ENCODE data around the gene ITFG2.

The ITFG2 gene

DNA sequence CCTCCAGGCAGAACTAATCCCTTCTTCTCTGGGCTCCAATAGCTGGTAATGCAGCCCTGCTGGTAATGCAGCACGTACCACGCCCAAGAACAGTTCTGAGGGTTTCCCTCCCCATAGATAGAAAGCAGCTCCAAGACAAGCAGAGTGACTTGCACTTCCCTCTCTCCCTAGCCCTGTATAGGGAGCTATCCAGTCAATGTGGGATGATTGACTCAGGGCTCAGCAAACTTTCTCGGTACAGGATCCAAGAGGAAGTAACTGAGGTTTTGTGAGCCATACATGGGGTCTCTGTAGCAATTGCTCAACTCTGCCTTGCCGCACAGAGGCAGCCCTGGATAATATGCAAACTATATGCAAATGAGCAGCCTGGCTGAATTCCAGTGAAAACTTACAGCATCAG lies 33.2 kb upstream of the ITFG2 start:
- H3K27me3 ChIP-seq (replicated peaks; ENCODE audit: insufficient read depth, low read length): 0 out of 2 replicates have a peak, but pooled peaks cover 1% of the 10 kb centered on the region
- DNase-seq: no peak
- H3K9me2 ChIP-seq (replicated peaks; ENCODE audit: insufficient read depth, low read length): no peaks in the 10 kb centered on the region
- H3K27ac ChIP-seq (ENCODE audit: low read length): no peak overlapping the region
- H2AFZ ChIP-seq (ENCODE audit: low read length): no peak overlapping the region
- H3K9me3 ChIP-seq (replicated peaks; ENCODE audit: insufficient read depth, low read length): no peaks in the 10 kb centered on the region
- TF ChIP-seq, protein P1, sequence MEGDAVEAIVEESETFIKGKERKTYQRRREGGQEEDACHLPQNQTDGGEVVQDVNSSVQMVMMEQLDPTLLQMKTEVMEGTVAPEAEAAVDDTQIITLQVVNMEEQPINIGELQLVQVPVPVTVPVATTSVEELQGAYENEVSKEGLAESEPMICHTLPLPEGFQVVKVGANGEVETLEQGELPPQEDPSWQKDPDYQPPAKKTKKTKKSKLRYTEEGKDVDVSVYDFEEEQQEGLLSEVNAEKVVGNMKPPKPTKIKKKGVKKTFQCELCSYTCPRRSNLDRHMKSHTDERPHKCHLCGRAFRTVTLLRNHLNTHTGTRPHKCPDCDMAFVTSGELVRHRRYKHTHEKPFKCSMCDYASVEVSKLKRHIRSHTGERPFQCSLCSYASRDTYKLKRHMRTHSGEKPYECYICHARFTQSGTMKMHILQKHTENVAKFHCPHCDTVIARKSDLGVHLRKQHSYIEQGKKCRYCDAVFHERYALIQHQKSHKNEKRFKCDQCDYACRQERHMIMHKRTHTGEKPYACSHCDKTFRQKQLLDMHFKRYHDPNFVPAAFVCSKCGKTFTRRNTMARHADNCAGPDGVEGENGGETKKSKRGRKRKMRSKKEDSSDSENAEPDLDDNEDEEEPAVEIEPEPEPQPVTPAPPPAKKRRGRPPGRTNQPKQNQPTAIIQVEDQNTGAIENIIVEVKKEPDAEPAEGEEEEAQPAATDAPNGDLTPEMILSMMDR (IDR thresholded peaks at IDR 0.05; ENCODE audit: low read length): no peak
- TF ChIP-seq EZH2phosphoT487 (IDR thresholded peaks at IDR 0.05; ENCODE audit: low read length): no peak
- no peak for TF ChIP-seq EZH2 (optimal IDR thresholded peaks at IDR 0.05; ENCODE audit: low read depth, low read length)
- no peak overlapping the region for H3K9ac ChIP-seq (ENCODE audit: low read length)
- no peaks in the 10 kb centered on the region; the same call in 1 of the 2 replicates for H3K4me1 ChIP-seq (ENCODE audit: low read length)
- no peak overlapping the region for H3K4me2 ChIP-seq (ENCODE audit: low read depth, low read length)
- H3F3A ChIP-seq (ENCODE audit: insufficient read depth, low read length): no peaks in the 10 kb centered on the region
- no peaks in the 10 kb centered on the region for H3K79me2 ChIP-seq (ENCODE audit: low read length)
- no peak overlapping the region for H3K4me3 ChIP-seq (ENCODE audit: low read length)
- no peaks in the 10 kb centered on the region for H3K36me3 ChIP-seq (replicated peaks; ENCODE audit: insufficient read depth, low read length)
- H4K20me1 ChIP-seq (ENCODE audit: insufficient read depth, low read length): no peaks in the 10 kb centered on the region

DNA sequence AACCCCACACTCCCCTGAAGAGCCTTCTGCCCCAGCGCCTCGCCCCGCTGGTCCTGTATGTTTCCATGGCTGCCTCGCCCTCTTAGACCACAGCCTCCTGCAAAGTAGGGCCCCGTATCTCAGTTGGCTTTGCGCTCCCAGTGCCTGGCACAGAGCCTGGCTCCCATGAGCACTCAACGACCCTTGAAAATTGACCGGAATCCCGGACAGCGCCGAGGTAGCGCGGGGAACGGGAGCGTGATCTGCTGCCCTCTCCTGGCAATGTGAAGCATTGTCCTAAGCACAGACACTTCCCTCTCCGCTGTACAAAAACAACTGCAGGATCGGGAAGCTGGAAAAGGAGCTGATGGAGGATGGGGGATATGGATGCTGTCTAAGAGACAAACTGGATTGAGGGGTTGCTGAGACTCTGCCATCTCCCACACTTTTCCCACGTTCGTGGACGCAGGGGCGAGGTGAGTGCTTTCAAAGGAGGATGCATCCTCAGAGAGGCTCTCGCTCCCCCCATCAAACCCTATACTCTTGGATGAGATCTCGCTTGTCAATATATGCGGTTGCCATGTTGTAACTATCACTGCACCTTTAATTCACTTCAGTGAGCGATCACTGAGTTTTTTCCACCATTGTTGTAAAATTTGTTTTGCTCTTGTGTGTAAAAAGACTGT lies 28.4 kb upstream of the ITFG2 start:
- Histone ChIP-seq H3K36me3 (replicated peaks; ENCODE audit: insufficient read depth, low read length) (no peaks in the 10 kb centered on the region), H4K20me1 (ENCODE audit: insufficient read depth, low read length) (no peaks in the 10 kb centered on the region), H3K9me3 (replicated peaks; ENCODE audit: insufficient read depth, low read length) (no peaks in the 10 kb centered on the region), H3K9ac (ENCODE audit: low read length) (no peak overlapping the region; the same call in 1 of the 2 replicates), H2AFZ (ENCODE audit: low read length) (peak overlapping the region; percentile 54), H3K27ac (ENCODE audit: low read length) (no peak overlapping the region), H3K4me2 (ENCODE audit: low read depth, low read length) (peak overlapping the region; percentile 75), H3F3A (ENCODE audit: insufficient read depth, low read length) (no peaks in the 10 kb centered on the region), H3K9me2 (replicated peaks; ENCODE audit: insufficient read depth, low read length) (no peaks in the 10 kb centered on the region), H3K4me1 (ENCODE audit: low read length) (no peaks in the 10 kb centered on the region; the same call in 1 of the 2 replicates), H3K79me2 (ENCODE audit: low read length) (no peaks in the 10 kb centered on the region), H3K4me3 (ENCODE audit: low read length) (peak overlapping the region; percentile 53), H3K27me3 (replicated peaks; ENCODE audit: insufficient read depth, low read length) (peaks cover 16% of the 10 kb centered on the region; the same call in 1 of the 2 replicates)
- DNase-seq: peak; percentile 36
- TF ChIP-seq, protein P1 (IDR thresholded peaks at IDR 0.05; ENCODE audit: low read length): peak; percentile 92
- TF ChIP-seq EZH2phosphoT487 (IDR thresholded peaks at IDR 0.05; ENCODE audit: low read length): no peak

DNA sequence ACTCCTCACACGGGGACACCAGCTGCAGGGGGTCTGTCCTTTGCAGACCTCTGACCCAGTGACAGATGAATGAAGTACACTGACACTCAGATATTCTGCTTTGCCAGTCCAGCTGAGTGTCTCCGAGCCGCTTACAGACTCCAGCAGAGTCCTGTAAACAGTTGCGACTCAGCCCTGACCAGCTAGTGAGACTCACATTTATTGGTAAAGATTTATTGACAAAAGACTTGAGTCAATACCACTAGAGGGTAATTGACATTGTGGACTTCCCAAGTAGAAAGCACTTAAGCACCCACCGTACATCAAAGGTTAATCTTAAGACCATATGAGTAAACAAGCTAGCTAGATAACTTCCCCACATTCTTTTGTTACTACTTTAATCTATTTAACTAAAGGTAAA lies 27.5 kb upstream of the ITFG2 start:
- no peak for DNase-seq
- TF ChIP-seq EZH2 (optimal IDR thresholded peaks at IDR 0.05; ENCODE audit: low read depth, low read length) (no peak), EZH2phosphoT487 (IDR thresholded peaks at IDR 0.05; ENCODE audit: low read length) (no peak)
- TF ChIP-seq, protein P1 (IDR thresholded peaks at IDR 0.05; ENCODE audit: low read length): no peak
- H3K79me2 ChIP-seq (ENCODE audit: low read length): no peaks in the 10 kb centered on the region
- H4K20me1 ChIP-seq (ENCODE audit: insufficient read depth, low read length): no peaks in the 10 kb centered on the region
- H3K4me1 ChIP-seq (ENCODE audit: low read length): no peaks in the 10 kb centered on the region; the same call in 1 of the 2 replicates
- no peak overlapping the region for H2AFZ ChIP-seq (ENCODE audit: low read length)
- no peak overlapping the region for H3K27ac ChIP-seq (ENCODE audit: low read length)
- no peaks in the 10 kb centered on the region for H3K9me2 ChIP-seq (replicated peaks; ENCODE audit: insufficient read depth, low read length)
- H3K36me3 ChIP-seq (replicated peaks; ENCODE audit: insufficient read depth, low read length): no peaks in the 10 kb centered on the region
- H3K4me3 ChIP-seq (ENCODE audit: low read length): no peak overlapping the region
- H3F3A ChIP-seq (ENCODE audit: insufficient read depth, low read length): no peaks in the 10 kb centered on the region
- peaks cover 16% of the 10 kb centered on the region; the same call in 1 of the 2 replicates for H3K27me3 ChIP-seq (replicated peaks; ENCODE audit: insufficient read depth, low read length)
- no peak overlapping the region for H3K9ac ChIP-seq (ENCODE audit: low read length)
- H3K4me2 ChIP-seq (ENCODE audit: low read depth, low read length): no peak overlapping the region
- no peaks in the 10 kb centered on the region for H3K9me3 ChIP-seq (replicated peaks; ENCODE audit: insufficient read depth, low read length)

Measured in MM.1S (cell line).